Fibroblast of lung (primary cell): ENCODE data around the gene BLACAT1. TPM values are rescaled to one million over a fixed set of nuclear protein-coding genes. Genes with fewer than 3 reads are reported as not detected.
A peak's percentile ranks its signal among the peaks of the same experiment; 100 is the strongest.

ENCODE experiments used
- DNase-seq, 2 donors: peaks; one replicate each; pipeline versions ENCODE4 v3.0.0 to v3.0.0-alpha.2; 2010; ENCODE audit warnings: low read depth in 2 of 2
- H2AFZ ChIP-seq: 2 replicates; pipeline ENCODE4 v1.5.1; 2012; ENCODE audit warnings: low read length, control low read depth, inconsistent platforms
- H3K27ac ChIP-seq: 2 replicates; pipeline ENCODE4 v1.5.1; 2011; ENCODE audit warnings: low read length, control low read depth; ENCODE audit not compliant: insufficient read depth
- H3K27me3 ChIP-seq: 2 replicates; pipeline ENCODE4 v1.5.1; 2011; ENCODE audit warnings: mild to moderate bottlenecking, low read length; ENCODE audit not compliant: control insufficient read depth, insufficient read depth
- H3K36me3 ChIP-seq: 2 replicates; pipeline ENCODE4 v1.5.1; 2011; ENCODE audit warnings: low read length; ENCODE audit not compliant: control insufficient read depth, insufficient read depth
- H3K4me1 ChIP-seq: 2 replicates; pipeline ENCODE4 v1.5.1; 2011; ENCODE audit warnings: low read length; ENCODE audit not compliant: control insufficient read depth, insufficient read depth; ENCODE audit errors: extremely low read depth
- H3K4me2 ChIP-seq: 2 replicates; pipeline ENCODE4 v1.5.1; 2011; ENCODE audit warnings: low read length, control low read depth; ENCODE audit not compliant: insufficient read depth; ENCODE audit errors: extremely low read depth
- H3K4me3 ChIP-seq, 4 experiments: fragments of 200-600 bp in 1 of 4; sonication (generic) in 1 of 4; replicated peaks in 1 of 4; 2 replicates each; pipeline ENCODE4 v1.5.1; 2011 to 2016; ENCODE audit warnings: low read length in 4 of 4, low read depth in 3 of 4, mild to moderate bottlenecking in 3 of 4, control low read depth in 2 of 4, inconsistent platforms in 1 of 4, mixed read lengths in 1 of 4; ENCODE audit not compliant: insufficient read depth in 1 of 4; ENCODE audit errors: control extremely low read depth in 1 of 4
- H3K79me2 ChIP-seq: 2 replicates; pipeline ENCODE4 v1.5.1; 2012; ENCODE audit warnings: mild to moderate bottlenecking, low read length, inconsistent platforms; ENCODE audit not compliant: control insufficient read depth, insufficient read depth
- H3K9ac ChIP-seq: 2 replicates; pipeline ENCODE4 v1.5.1; 2011; ENCODE audit warnings: mild to moderate bottlenecking, low read length, control low read depth; ENCODE audit not compliant: insufficient read depth
- H3K9me3 ChIP-seq: 2 replicates; pipeline ENCODE4 v1.5.1; 2012; ENCODE audit warnings: low read depth, low read length; ENCODE audit not compliant: control insufficient read depth, insufficient read depth
- H4K20me1 ChIP-seq: 2 replicates; pipeline ENCODE4 v1.5.1; 2011; ENCODE audit warnings: low read length; ENCODE audit not compliant: control insufficient read depth, insufficient read depth; ENCODE audit errors: extremely low read depth
- CTCF ChIP-seq, 2 donors: IDR thresholded peaks in 1 of 2; conservative IDR thresholded peaks in 1 of 2; 1 replicate in 1 of 2; 2 replicates in 1 of 2; pipeline ENCODE4 v1.5.1; 2011 to 2012; ENCODE audit warnings: low read length in 2 of 2, control low read depth in 1 of 2, inconsistent platforms in 1 of 2, low read depth in 1 of 2, mild to moderate bottlenecking in 1 of 2
- EZH2 ChIP-seq: IDR thresholded peaks from 2 replicates; pipeline ENCODE4 v1.5.1; 2012; ENCODE audit warnings: low read length, control low read depth, mild to moderate bottlenecking; ENCODE audit errors: missing control alignments
- polyA plus RNA-seq, 2 donors: library from polyadenylated mRNA; depleted of rRNA in 1 of 2; stranded (reverse) in 1 of 2; unstranded in 1 of 2; fragments of >200 nt; gene quantifications; 2 replicates each; pipeline ENCODE4 v1.2.1, GENCODE V29; 2011 to 2012; ENCODE audit warnings: missing spikeins in 1 of 2
- total RNA-seq: library from RNA; depleted of rRNA; stranded (reverse); fragments of >200 nt; gene quantifications from 2 replicates; pipeline ENCODE4 v1.2.1, GENCODE V29; 2014

Gene BLACAT1
- total and polyA plus RNA-seq, 2 donors (not counting 1 experiment from before 2014, with no cell fraction given): not detected

GRCh38 chr1:205432116-205432515 lies 23.7 kb downstream of the BLACAT1 start:
- no peak overlapping the region for H2AFZ ChIP-seq
- TF ChIP-seq CTCF (conservative IDR thresholded peaks at IDR 0.05 in 1 of 2, IDR thresholded peaks at IDR 0.05 in 1 of 2; ENCODE audit: low read depth in 1 of 2, low read length in 2 of 2) (no peak), EZH2 (no peak)
- no peak overlapping the region for H3K4me3 ChIP-seq
- no peaks in the 10 kb centered on the region for H3K9me3 ChIP-seq
- H3K4me2 ChIP-seq: no peak overlapping the region
- H3K27ac ChIP-seq: no peak overlapping the region
- no peak for DNase-seq
- H3K36me3 ChIP-seq: no peaks in the 10 kb centered on the region
- H4K20me1 ChIP-seq: no peaks in the 10 kb centered on the region
- H3K9ac ChIP-seq: no peak overlapping the region
- H3K79me2 ChIP-seq: no peaks in the 10 kb centered on the region
- H3K27me3 ChIP-seq: peaks cover 24% of the 10 kb centered on the region
- H3K4me1 ChIP-seq: no peaks in the 10 kb centered on the region

GRCh38 chr1:205430696-205431305 lies 25.0 kb downstream of the BLACAT1 start:
- Histone ChIP-seq H3K27ac (no peak overlapping the region), H2AFZ (peak overlapping the region; percentile 64), H3K27me3 (peaks cover 20% of the 10 kb centered on the region), H4K20me1 (no peaks in the 10 kb centered on the region), H3K4me2 (peak overlapping the region; percentile 85), H3K36me3 (no peaks in the 10 kb centered on the region), H3K9ac (no peak overlapping the region), H3K4me3 (peak overlapping the region; percentile 16 to 53 (median 40)), H3K9me3 (no peaks in the 10 kb centered on the region), H3K4me1 (no peaks in the 10 kb centered on the region), H3K79me2 (no peaks in the 10 kb centered on the region)
- peak; percentile 36 to 45 for DNase-seq
- TF ChIP-seq EZH2 (peak; percentile 5), CTCF (conservative IDR thresholded peaks at IDR 0.05 in 1 of 2, IDR thresholded peaks at IDR 0.05 in 1 of 2; ENCODE audit: low read depth in 1 of 2, low read length in 2 of 2) (peak; percentile 84 to 95)

- peak overlapping the region; percentile 85 for H3K4me2 ChIP-seq
- no peaks in the 10 kb centered on the region for H3K4me1 ChIP-seq
- peaks cover 19% of the 10 kb centered on the region for H3K27me3 ChIP-seq
- H4K20me1 ChIP-seq: no peaks in the 10 kb centered on the region
- no peak for DNase-seq
- TF ChIP-seq EZH2: no peak
- TF ChIP-seq CTCF (conservative IDR thresholded peaks at IDR 0.05 in 1 of 2, IDR thresholded peaks at IDR 0.05 in 1 of 2; ENCODE audit: low read depth in 1 of 2, low read length in 2 of 2): no peak
- no peaks in the 10 kb centered on the region for H3K36me3 ChIP-seq
- H3K79me2 ChIP-seq: no peaks in the 10 kb centered on the region
- peak overlapping the region; percentile 3 to 53 (median 40) for H3K4me3 ChIP-seq
- no peak overlapping the region for H3K27ac ChIP-seq
- H3K9ac ChIP-seq: no peak overlapping the region
- H3K9me3 ChIP-seq: no peaks in the 10 kb centered on the region
- peak overlapping the region; percentile 64 for H2AFZ ChIP-seq
These were observed 25.8 kb downstream of the BLACAT1 start for GRCh38 chr1:205429762-205430695.
